ENCODE measurements around the gene DOK5. TPM values are rescaled to one million over a fixed set of nuclear protein-coding genes. Genes with fewer than 3 reads are reported as not detected.
A peak's percentile ranks its signal among the peaks of the same experiment; 100 is the strongest.

The DOK5 gene
- polyA plus RNA-seq, 1 of the 3 experiments (the other 2 are of a cell fraction): 12.4 TPM

- WGBS (ENCODE audit: low lambda C conversion rate): 0% methylated on average over 2 of the region's 2 CpGs
Measured at GRCh38 chr20:54456423-54456822, 19.0 kb upstream of the DOK5 start.

GRCh38 chr20:54456961-54457360 is 18.4 kb upstream of the DOK5 start:
- CTCF ChIA-PET: no interaction called here
- no peak overlapping the region for H3K4me2 ChIP-seq
- H3K4me3 ChIP-seq (ENCODE audit: low read depth in 2 of 2, low read length in 1 of 2): no peak overlapping the region
- no peaks in the 10 kb centered on the region for H4K20me1 ChIP-seq (ENCODE audit: insufficient read depth)
- peaks cover 6% of the 10 kb centered on the region; the same call in 1 of the 2 replicates for H3K27me3 ChIP-seq (ENCODE audit: insufficient read depth)
- TF ChIP-seq CTCF (IDR thresholded peaks at IDR 0.05) (peak; percentile 43), TEAD4 (IDR thresholded peaks at IDR 0.05; ENCODE audit: borderline replicate concordance, insufficient read depth) (no peak), RAD21 (IDR thresholded peaks at IDR 0.05; ENCODE audit: low read length) (peak; percentile 4; the same call in 1 of the 2 replicates)
- H3K9me2 ChIP-seq: no peaks in the 10 kb centered on the region
- POLR2A ChIA-PET: no interaction called here
- no peaks in the 10 kb centered on the region for H3K4me1 ChIP-seq (ENCODE audit: control insufficient read depth in 1 of 2, insufficient read depth in 2 of 2, low read depth in 1 of 2, low read length in 1 of 2)
- peak overlapping the region; percentile 41 for H2AFZ ChIP-seq (ENCODE audit: low read depth)
- no peak overlapping the region for H3K9ac ChIP-seq
- H3K27ac ChIP-seq (ENCODE audit: low read depth in 2 of 2, low read length in 1 of 2): no peak overlapping the region
- no peak for DNase-seq
- 35% methylated on average over 6 of the region's 6 CpGs for WGBS (ENCODE audit: low lambda C conversion rate)
- no peaks in the 10 kb centered on the region for H3K9me3 ChIP-seq
- H3K79me2 ChIP-seq (ENCODE audit: insufficient read depth): no peaks in the 10 kb centered on the region
- H3F3A ChIP-seq (replicated peaks; ENCODE audit: insufficient read depth): no peaks in the 10 kb centered on the region
- H3K36me3 ChIP-seq (replicated peaks in 1 of 2; ENCODE audit: control insufficient read depth in 1 of 2, insufficient read depth in 2 of 2, low read length in 1 of 2): no peaks in the 10 kb centered on the region

More at GRCh38 chr20:54456423-54456822, 19.0 kb upstream of the DOK5 start:
- Histone ChIP-seq H3K4me2 (no peak overlapping the region), H3K27ac (ENCODE audit: low read depth in 2 of 2, low read length in 1 of 2) (no peak overlapping the region), H4K20me1 (ENCODE audit: insufficient read depth) (no peaks in the 10 kb centered on the region), H3F3A (replicated peaks; ENCODE audit: insufficient read depth) (no peaks in the 10 kb centered on the region), H3K4me1 (ENCODE audit: control insufficient read depth in 1 of 2, insufficient read depth in 2 of 2, low read depth in 1 of 2, low read length in 1 of 2) (no peaks in the 10 kb centered on the region), H2AFZ (ENCODE audit: low read depth) (no peak overlapping the region), H3K9me3 (no peaks in the 10 kb centered on the region), H3K79me2 (ENCODE audit: insufficient read depth) (no peaks in the 10 kb centered on the region), H3K36me3 (replicated peaks in 1 of 2; ENCODE audit: control insufficient read depth in 1 of 2, insufficient read depth in 2 of 2, low read length in 1 of 2) (no peaks in the 10 kb centered on the region), H3K9me2 (no peaks in the 10 kb centered on the region), H3K4me3 (ENCODE audit: low read depth in 2 of 2, low read length in 1 of 2) (no peak overlapping the region), H3K9ac (no peak overlapping the region), H3K27me3 (ENCODE audit: insufficient read depth) (peaks cover 8% of the 10 kb centered on the region; the same call in 1 of the 2 replicates)
- TF ChIP-seq MEF2A (IDR thresholded peaks at IDR 0.05; ENCODE audit: borderline replicate concordance, low read depth) (peak; percentile 49; the same call in 1 of the 2 replicates), CTCF (IDR thresholded peaks at IDR 0.05) (no peak), GABPA (IDR thresholded peaks at IDR 0.05; ENCODE audit: low read depth) (no peak), ELF1 (IDR thresholded peaks at IDR 0.05) (no peak), SIN3A (IDR thresholded peaks at IDR 0.05; ENCODE audit: borderline replicate concordance, low read depth, low read length) (no peak)
- ChIA-PET CTCF (interaction anchor here (0.5 kb wide), 1 partner anchor 201 kb away, joined by 4 read pairs; no protein-coding TSS in a partner anchor), POLR2A (no interaction called here)
- no peak for DNase-seq

- H3K9ac ChIP-seq: no peak overlapping the region
- H2AFZ ChIP-seq (ENCODE audit: low read depth): no peak overlapping the region
- WGBS (ENCODE audit: low lambda C conversion rate): 0% methylated on average over 1 of the region's 1 CpG
- H3F3A ChIP-seq (replicated peaks; ENCODE audit: insufficient read depth): no peaks in the 10 kb centered on the region
- H3K9me3 ChIP-seq: no peaks in the 10 kb centered on the region
- no peak overlapping the region for H3K4me2 ChIP-seq
- H3K4me1 ChIP-seq (ENCODE audit: control insufficient read depth in 1 of 2, insufficient read depth in 2 of 2, low read depth in 1 of 2, low read length in 1 of 2): no peaks in the 10 kb centered on the region
- no peaks in the 10 kb centered on the region for H3K36me3 ChIP-seq (replicated peaks in 1 of 2; ENCODE audit: control insufficient read depth in 1 of 2, insufficient read depth in 2 of 2, low read length in 1 of 2)
- no peaks in the 10 kb centered on the region for H4K20me1 ChIP-seq (ENCODE audit: insufficient read depth)
- ChIA-PET POLR2A (no interaction called here), CTCF (no interaction called here)
- H3K79me2 ChIP-seq (ENCODE audit: insufficient read depth): no peaks in the 10 kb centered on the region
- no peak overlapping the region for H3K4me3 ChIP-seq (ENCODE audit: low read depth in 2 of 2, low read length in 1 of 2)
- DNase-seq: no peak
- no peaks in the 10 kb centered on the region for H3K27me3 ChIP-seq (ENCODE audit: insufficient read depth)
- H3K9me2 ChIP-seq: no peaks in the 10 kb centered on the region
- H3K27ac ChIP-seq (ENCODE audit: low read depth in 2 of 2, low read length in 1 of 2): no peak overlapping the region
- TF ChIP-seq CHD2 (IDR thresholded peaks at IDR 0.05; ENCODE audit: low read length, partially characterized antibody) (no peak), EZH2phosphoT487 (IDR thresholded peaks at IDR 0.05; ENCODE audit: borderline replicate concordance, low read depth) (no peak), IRF3 (IDR thresholded peaks at IDR 0.05; ENCODE audit: low read depth, low read length) (no peak), SMC3 (IDR thresholded peaks at IDR 0.05; ENCODE audit: low read depth, low read length) (no peak), RFX5 (IDR thresholded peaks at IDR 0.05; ENCODE audit: low read length) (no peak), MAX (IDR thresholded peaks at IDR 0.05; ENCODE audit: low read depth) (no peak), RXRA (IDR thresholded peaks at IDR 0.05; ENCODE audit: borderline replicate concordance, low read depth) (no peak), SIN3A (IDR thresholded peaks at IDR 0.05; ENCODE audit: borderline replicate concordance, low read depth, low read length) (no peak)
Measured at GRCh38 chr20:54458219-54458618, 17.2 kb upstream of the DOK5 start.
